HepG2 (cell line): Measurements from ENCODE around the gene CCND1. TPM values are rescaled to one million over a fixed set of nuclear protein-coding genes. Genes with fewer than 3 reads are reported as not detected.

ENCODE experiments used
- ARNT2 ChIP-seq: sonication (generic); formaldehyde crosslinking; IDR thresholded peaks from 2 replicates; pipeline ENCODE4 v1.8.0; 2022; ENCODE audit warnings: mild to moderate bottlenecking, low read depth, missing genetic modification reagents, moderate library complexity
- BRF2 ChIP-seq: sonication (generic); formaldehyde crosslinking; IDR thresholded peaks from 2 replicates; pipeline ENCODE4 v1.8.1; 2022; ENCODE audit warnings: mild to moderate bottlenecking, missing genetic modification reagents
- CEBPB ChIP-seq: IDR thresholded peaks from 2 replicates; pipeline ENCODE4 v1.6.1; 2011; ENCODE audit warnings: low read depth, low read length, improper control_type of control experiment, borderline replicate concordance
- JUND ChIP-seq: sonication (generic); formaldehyde crosslinking; IDR thresholded peaks from 2 replicates; pipeline ENCODE4 v1.8.0; 2022; ENCODE audit warnings: mild to moderate bottlenecking, missing genetic modification reagents
- KMT2A ChIP-seq: sonication (generic); formaldehyde crosslinking; IDR thresholded peaks from 2 replicates; pipeline ENCODE4 v1.4.0; 2020; ENCODE audit warnings: missing genetic modification reagents
- MED13 ChIP-seq: sonication (generic); formaldehyde crosslinking; IDR thresholded peaks from 2 replicates; pipeline ENCODE4 v1.5.0; 2020; ENCODE audit warnings: missing genetic modification reagents
- NFIB ChIP-seq: sonication (generic); formaldehyde crosslinking; IDR thresholded peaks from 2 replicates; pipeline ENCODE4 v1.9.0; 2021; ENCODE audit warnings: missing genetic modification reagents, mild to moderate bottlenecking, borderline replicate concordance
- SAP130 ChIP-seq: IDR thresholded peaks from 2 replicates; pipeline ENCODE4 v1.6.1; 2016; ENCODE audit warnings: low read depth
- TEAD2 ChIP-seq: sonication (generic); formaldehyde crosslinking; IDR thresholded peaks from 2 replicates; pipeline ENCODE4 v1.9.0; 2021; ENCODE audit warnings: missing genetic modification reagents
- TGIF2 ChIP-seq: IDR thresholded peaks from 2 replicates; pipeline ENCODE4 v1.6.1; 2016; ENCODE audit warnings: control low read depth, missing compliant biosample characterization
- USF2 ChIP-seq, 2 experiments: sonication (generic) in 1 of 2; formaldehyde crosslinking in 1 of 2; IDR thresholded peaks; 2 replicates each; pipeline versions ENCODE4 v1.5.1 to v1.6.1; 2011 to 2020; ENCODE audit warnings: borderline replicate concordance in 1 of 2, low read depth in 1 of 2, low read length in 1 of 2, mild to moderate bottlenecking in 1 of 2, missing genetic modification reagents in 1 of 2, moderate library complexity in 1 of 2
- ZMYM3 ChIP-seq: sonication (generic); formaldehyde crosslinking; IDR thresholded peaks from 2 replicates; pipeline ENCODE4 v1.5.1; 2020; ENCODE audit warnings: mild to moderate bottlenecking, missing genetic modification reagents
- ZNF10 ChIP-seq: sonication (generic); formaldehyde crosslinking; IDR thresholded peaks from 2 replicates; pipeline ENCODE4 v1.4.0; 2020; ENCODE audit warnings: mild to moderate bottlenecking, low read depth, missing genetic modification reagents, borderline replicate concordance
- ZNF331 ChIP-seq: sonication (generic); formaldehyde crosslinking; IDR thresholded peaks from 2 replicates; pipeline ENCODE4 v1.4.0; 2020; ENCODE audit warnings: missing genetic modification reagents
- ZNF414 ChIP-seq: sonication (generic); formaldehyde crosslinking; IDR thresholded peaks from 2 replicates; pipeline ENCODE4 v1.5.0; 2020; ENCODE audit warnings: missing genetic modification reagents
- ZNF441 ChIP-seq: sonication (generic); formaldehyde crosslinking; IDR thresholded peaks from 2 replicates; pipeline ENCODE4 v1.7.0; 2021; ENCODE audit warnings: missing genetic modification reagents, borderline replicate concordance
- ZNF710 ChIP-seq: sonication (generic); formaldehyde crosslinking; IDR thresholded peaks from 2 replicates; pipeline ENCODE4 v1.5.0; 2020; ENCODE audit warnings: mild to moderate bottlenecking, missing genetic modification reagents, borderline replicate concordance
- ZNF773 ChIP-seq: sonication (generic); formaldehyde crosslinking; IDR thresholded peaks from 2 replicates; pipeline ENCODE4 v1.4.0; 2020; ENCODE audit warnings: missing genetic modification reagents, borderline replicate concordance
- polyA plus RNA-seq, 8 experiments: library from polyadenylated mRNA; depleted of rRNA in 3 of 8; stranded (reverse) in 7 of 8; unstranded in 1 of 8; fragments of >200 nt; fragmentation: Illumina TruSeq in 4 of 8; extraction: Trizol in 4 of 8; gene quantifications; 2 replicates each; pipeline versions ENCODE4 v1.2.1 to v1.2.3, GENCODE V29; 2011 to 2016; ENCODE audit warnings: low read depth in 4 of 8, missing spikeins in 1 of 8, mixed read lengths in 1 of 8; ENCODE audit not compliant: insufficient read depth in 1 of 8
- total RNA-seq, 5 experiments: library from RNA; depleted of rRNA; stranded (reverse); fragments of >200 nt; fragmentation: Illumina TruSeq; extraction: Trizol; gene quantifications; 2 replicates each; pipeline ENCODE4 v1.2.3, GENCODE V29; 2016; ENCODE audit warnings: low read depth in 1 of 5
- TF ChIP-seq, protein P1 (sequence below): IDR thresholded peaks from 2 replicates; pipeline ENCODE4 v1.6.1; 2018; ENCODE audit warnings: missing genetic modification reagents, mild to moderate bottlenecking, missing compliant biosample characterization
- TF ChIP-seq, protein P2 (sequence below): sonication (generic); formaldehyde crosslinking; IDR thresholded peaks from 2 replicates; pipeline ENCODE4 v1.4.0; 2020; ENCODE audit warnings: missing genetic modification reagents, low read depth, mild to moderate bottlenecking, borderline replicate concordance

The CCND1 gene
- total and polyA plus RNA-seq, 2 of the 13 experiments (the other 11 are each of a cell fraction or from before 2014, with no cell fraction given), result 107 to 136 TPM

- TF ChIP-seq USF2 (IDR thresholded peaks at IDR 0.05; ENCODE audit: low read depth, low read length) (no peak), USF2 (CRISPR knock-in tag; IDR thresholded peaks at IDR 0.05; ENCODE audit: borderline replicate concordance) (no peak), ZNF710 (CRISPR knock-in tag) (peak; percentile 21; the same call in 1 of the 2 replicates), TEAD2 (CRISPR knock-in tag) (no peak), TGIF2 (CRISPR knock-in tag) (no peak), NFIB (CRISPR knock-in tag) (no peak), ZNF441 (CRISPR knock-in tag) (no peak), KMT2A (no peak), MED13 (CRISPR knock-in tag) (0 out of 2 replicates have a peak, but pooled peaks have one; percentile 54), ZNF10 (CRISPR knock-in tag) (no peak), ZNF414 (CRISPR knock-in tag) (0 out of 2 replicates have a peak, but pooled peaks have one; percentile 35), ARNT2 (CRISPR knock-in tag) (0 out of 2 replicates have a peak, but pooled peaks have one; percentile 23), ZMYM3 (no peak), SAP130 (CRISPR knock-in tag) (peak; percentile 59; the same call in 1 of the 2 replicates), ZNF773 (CRISPR knock-in tag) (no peak), BRF2 (CRISPR knock-in tag) (no peak), ZNF331 (CRISPR knock-in tag) (no peak), JUND (CRISPR knock-in tag) (no peak), CEBPB (no peak)
- TF ChIP-seq, protein P1, sequence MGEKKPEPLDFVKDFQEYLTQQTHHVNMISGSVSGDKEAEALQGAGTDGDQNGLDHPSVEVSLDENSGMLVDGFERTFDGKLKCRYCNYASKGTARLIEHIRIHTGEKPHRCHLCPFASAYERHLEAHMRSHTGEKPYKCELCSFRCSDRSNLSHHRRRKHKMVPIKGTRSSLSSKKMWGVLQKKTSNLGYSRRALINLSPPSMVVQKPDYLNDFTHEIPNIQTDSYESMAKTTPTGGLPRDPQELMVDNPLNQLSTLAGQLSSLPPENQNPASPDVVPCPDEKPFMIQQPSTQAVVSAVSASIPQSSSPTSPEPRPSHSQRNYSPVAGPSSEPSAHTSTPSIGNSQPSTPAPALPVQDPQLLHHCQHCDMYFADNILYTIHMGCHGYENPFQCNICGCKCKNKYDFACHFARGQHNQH (CRISPR knock-in tag), result peak; percentile 28; the same call in 1 of the 2 replicates
- TF ChIP-seq, protein P2, sequence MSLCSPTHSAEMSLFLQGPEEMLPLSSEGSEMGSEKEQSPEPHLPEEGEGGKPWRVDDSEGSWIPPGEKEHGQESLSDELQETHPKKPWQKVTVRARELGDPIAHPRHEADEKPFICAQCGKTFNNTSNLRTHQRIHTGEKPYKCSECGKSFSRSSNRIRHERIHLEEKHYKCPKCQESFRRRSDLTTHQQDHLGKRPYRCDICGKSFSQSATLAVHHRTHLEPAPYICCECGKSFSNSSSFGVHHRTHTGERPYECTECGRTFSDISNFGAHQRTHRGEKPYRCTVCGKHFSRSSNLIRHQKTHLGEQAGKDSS, result peak; percentile 98
These were observed 29.3 kb downstream of the CCND1 start (continued) for GRCh38 chr11:69670158-69670845.
